Lower leg skin (tissue), 4 donors: ENCODE data around the gene PACS1. TPM values are rescaled to one million over a fixed set of nuclear protein-coding genes. Genes with fewer than 3 reads are reported as not detected.

ENCODE experiments used
- DNase-seq, 2 donors: peaks; one replicate each; pipeline ENCODE4 v3.0.0-alpha.2; 2019; ENCODE audit warnings: low spot score in 2 of 2
- H3K4me3 ChIP-seq: fragments of 200-600 bp; sonication (generic); 2 replicates; pipeline ENCODE4 v1.5.1; 2017; ENCODE audit warnings: mild to moderate bottlenecking, low read depth; ENCODE audit not compliant: poor library complexity, severe bottlenecking
- CTCF ChIP-seq, 3 donors: fragments of 450-650 bp; IDR thresholded peaks; one replicate each; pipeline ENCODE4 v1.5.1; 2016; ENCODE audit warnings: antibody characterized with exemption in 3 of 3, mild to moderate bottlenecking in 3 of 3, moderate library complexity in 2 of 3
- POLR2A ChIP-seq, 2 donors: fragments of 450-650 bp; IDR thresholded peaks; one replicate each; pipeline ENCODE4 v1.6.1; 2016 to 2017; ENCODE audit warnings: antibody characterized with exemption in 2 of 2, mild to moderate bottlenecking in 1 of 2, moderate library complexity in 1 of 2
- WGBS, 2 donors: methylation state at CpG; one replicate each; pipeline ENCODE4 v1.1.5; 2018; 5-methylcytosine and 5-hydroxymethylcytosine counted together
- intact Hi-C: fragments of 100-400 bp; cut with DNase I; formaldehyde crosslinking; loops from one replicate; pipeline ENCODE4 v1.15.0; 2023; ENCODE audit warnings: low total_unique reads
- total RNA-seq, 4 donors: library from RNA; depleted of rRNA; stranded (reverse); fragments of >200 nt; gene quantifications; one replicate each; pipeline ENCODE4 v1.1.0, GENCODE V29; 2016

The PACS1 gene
- total RNA-seq, 4 donors from 2014 or later = 26.7 to 41.1 (median 32.4) TPM

GRCh38 chr11:66121466-66121865 lies 51.4 kb downstream of the PACS1 start:
- DNase-seq = no peak
- 80 to 88% methylated on average over 2 of the region's 2 CpGs for WGBS, 2 donors
- TF ChIP-seq CTCF (IDR thresholded peaks at IDR 0.05) (no peak), POLR2A (IDR thresholded peaks at IDR 0.05) (no peak)
- H3K4me3 ChIP-seq = no peak overlapping the region
- intact Hi-C loops = no loop called here

DNA sequence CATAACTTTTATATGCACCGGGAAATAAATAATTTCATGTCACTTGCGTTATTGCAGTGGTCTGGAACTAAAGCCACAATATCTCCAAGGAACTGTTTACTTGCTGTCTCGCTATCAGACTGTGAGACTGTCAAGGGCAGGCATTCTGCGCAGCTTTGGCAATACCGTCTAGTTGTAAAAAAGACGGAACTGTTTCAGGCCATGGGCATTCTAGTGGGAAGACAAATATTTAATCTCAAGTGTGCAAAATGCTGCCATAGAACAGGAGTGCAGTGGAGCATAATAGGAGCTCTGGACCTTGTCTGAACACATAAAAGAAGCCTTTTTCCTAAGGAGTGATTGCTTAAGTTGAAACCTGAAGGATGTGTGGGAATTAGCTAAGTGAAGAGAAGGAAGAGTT lies 53.8 kb downstream of the PACS1 start:
- no peak for TF ChIP-seq POLR2A (IDR thresholded peaks at IDR 0.05)
- no peak for TF ChIP-seq CTCF (IDR thresholded peaks at IDR 0.05)
- intact Hi-C loops = no loop called here
- no peak for DNase-seq
- H3K4me3 ChIP-seq = no peak overlapping the region
- WGBS, 2 donors = 91 to 95% methylated on average over 6 of the region's 6 CpGs

DNA sequence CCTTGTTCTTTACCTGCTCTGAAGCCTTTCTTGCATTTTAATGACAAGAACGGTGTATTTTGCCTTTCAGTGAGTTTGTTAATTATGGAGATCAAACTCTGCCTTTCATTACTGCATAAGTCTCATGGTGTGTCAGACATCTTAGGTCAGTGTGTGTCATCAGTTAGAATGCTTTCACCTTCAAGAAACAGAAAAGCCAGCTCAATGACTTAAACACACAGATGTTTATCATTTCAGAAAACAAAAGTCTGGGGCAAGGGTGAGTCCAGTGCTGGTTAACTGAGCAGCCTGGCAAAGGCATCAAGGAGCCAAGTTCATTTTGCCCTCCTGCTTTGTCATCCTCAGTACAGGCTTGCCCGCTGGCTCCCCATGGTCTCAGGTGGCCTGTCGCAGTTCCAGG lies 54.5 kb downstream of the PACS1 start:
- no peak overlapping the region for H3K4me3 ChIP-seq
- WGBS, 2 donors = 75 to 76% methylated on average over 3 of the region's 3 CpGs
- intact Hi-C loops = no loop called here
- TF ChIP-seq CTCF (IDR thresholded peaks at IDR 0.05) (no peak), POLR2A (IDR thresholded peaks at IDR 0.05) (no peak)
- no peak for DNase-seq

GRCh38 chr11:66126064-66126463 lies 56.0 kb downstream of the PACS1 start:
- H3K4me3 ChIP-seq = no peak overlapping the region
- intact Hi-C loops = no loop called here
- WGBS, 2 donors = 33 to 35% methylated on average over 3 of the region's 3 CpGs
- TF ChIP-seq CTCF (IDR thresholded peaks at IDR 0.05) = no peak
- no peak for TF ChIP-seq POLR2A (IDR thresholded peaks at IDR 0.05)
- no peak for DNase-seq

- WGBS, 2 donors = 16 to 17% methylated on average over 14 of the region's 14 CpGs
- peak in 1 of 2 donors; percentile 53 for DNase-seq
- intact Hi-C loops = no loop called here
- no peak for TF ChIP-seq POLR2A (IDR thresholded peaks at IDR 0.05)
- TF ChIP-seq CTCF (IDR thresholded peaks at IDR 0.05) = no peak
- no peak overlapping the region for H3K4me3 ChIP-seq
Measured at GRCh38 chr11:66126808-66127555, 56.9 kb downstream of the PACS1 start.

DNA sequence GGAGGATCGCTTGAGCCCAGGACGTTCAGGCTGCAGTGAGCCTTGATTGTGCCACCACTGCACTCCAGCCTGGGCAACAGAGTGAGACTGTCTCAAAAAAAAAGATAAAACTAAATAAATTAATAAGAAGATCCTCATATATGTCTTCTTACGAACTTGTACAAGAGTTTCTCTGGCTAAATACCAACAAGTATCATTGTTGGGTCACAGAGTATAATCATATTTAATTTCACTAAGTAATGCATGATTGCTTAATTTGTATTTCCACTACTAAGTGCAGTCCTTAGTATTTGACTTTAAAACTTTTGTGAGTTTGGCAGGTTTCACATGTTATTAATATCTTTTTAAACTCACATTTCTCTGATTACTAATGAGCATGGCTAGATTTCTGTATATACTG lies 60.9 kb downstream of the PACS1 start:
- no peak for DNase-seq
- TF ChIP-seq CTCF (IDR thresholded peaks at IDR 0.05) = no peak
- no peak for TF ChIP-seq POLR2A (IDR thresholded peaks at IDR 0.05)
- 77 to 87% methylated on average over 3 of the region's 3 CpGs for WGBS, 2 donors
- intact Hi-C loops = loop anchor here (10.0 kb wide), 1 partner anchor 56 kb away; the partner anchor contains the start of gene PACS1
- H3K4me3 ChIP-seq = no peak overlapping the region
